Mesothelial cell of epicardium (in vitro differentiated cells): ENCODE data around the gene DHRS1. TPM values are rescaled to one million over a fixed set of nuclear protein-coding genes. Genes with fewer than 3 reads are reported as not detected.

ENCODE experiments used
- DNase-seq, 2 experiments: peaks; one replicate each; pipeline ENCODE4 v3.0.0; 2021; ENCODE audit warnings: low spot score in 2 of 2; ENCODE audit not compliant: unreplicated experiment in 2 of 2
- H3K27ac Mint-ChIP-seq: 2 replicates; pipeline ENCODE4 v1.8.0; 2021; ENCODE audit warnings: mixed read lengths
- H3K27me3 Mint-ChIP-seq: 2 replicates; pipeline ENCODE4 v1.8.0; 2021; ENCODE audit warnings: low read depth, mixed read lengths
- H3K36me3 Mint-ChIP-seq: 2 replicates; pipeline ENCODE4 v1.8.0; 2021; ENCODE audit warnings: mixed read lengths
- H3K4me1 Mint-ChIP-seq: 2 replicates; pipeline ENCODE4 v1.8.0; 2021; ENCODE audit warnings: mixed read lengths
- H3K4me3 Mint-ChIP-seq: 2 replicates; pipeline ENCODE4 v1.8.0; 2021; ENCODE audit warnings: mild to moderate bottlenecking, moderate library complexity, mixed read lengths
- H3K9me3 Mint-ChIP-seq: 2 replicates; pipeline ENCODE4 v1.8.0; 2021; ENCODE audit warnings: mixed read lengths
- CTCF ChIP-seq: fragments of 200-600 bp; sonication (generic); IDR thresholded peaks from one replicate; pipeline ENCODE4 v1.5.0; 2021; ENCODE audit warnings: antibody characterized with exemption; ENCODE audit not compliant: unreplicated experiment
- total RNA-seq: library from RNA; stranded (reverse); gene quantifications from 3 replicates; pipeline ENCODE4 v1.2.1, GENCODE V29; 2021

DHRS1 gene
- total RNA-seq, 1 donor from 2014 or later, result 38.3 TPM

- H3K4me1 Mint-ChIP-seq, result peaks cover 5% of the 10 kb centered on the region
- H3K4me3 Mint-ChIP-seq, result no peak overlapping the region
- peaks cover 3% of the 10 kb centered on the region for H3K27me3 Mint-ChIP-seq
- H3K9me3 Mint-ChIP-seq, result no peaks in the 10 kb centered on the region
- DNase-seq, result no peak
- no peaks in the 10 kb centered on the region for H3K36me3 Mint-ChIP-seq
- H3K27ac Mint-ChIP-seq, result no peak overlapping the region
- TF ChIP-seq CTCF, result no peak
Measured at GRCh38 chr14:24325041-24325530, 25.5 kb upstream of the DHRS1 start.

- no peak overlapping the region for H3K4me3 Mint-ChIP-seq
- no peak overlapping the region for H3K27ac Mint-ChIP-seq
- no peak for DNase-seq
- peaks cover 5% of the 10 kb centered on the region for H3K4me1 Mint-ChIP-seq
- no peaks in the 10 kb centered on the region for H3K9me3 Mint-ChIP-seq
- H3K36me3 Mint-ChIP-seq, result no peaks in the 10 kb centered on the region
- peaks cover 13% of the 10 kb centered on the region for H3K27me3 Mint-ChIP-seq
- no peak for TF ChIP-seq CTCF
Measured at GRCh38 chr14:24324024-24324423, 24.4 kb upstream of the DHRS1 start.

GRCh38 chr14:24323341-24323740 is 23.8 kb upstream of the DHRS1 start:
- TF ChIP-seq CTCF, result no peak
- Mint-ChIP-seq H3K27ac (no peak overlapping the region), H3K36me3 (no peaks in the 10 kb centered on the region), H3K4me3 (no peak overlapping the region), H3K4me1 (peaks cover 5% of the 10 kb centered on the region), H3K27me3 (peaks cover 18% of the 10 kb centered on the region), H3K9me3 (no peaks in the 10 kb centered on the region)
- DNase-seq, result no peak

GRCh38 chr14:24322672-24323071 is 23.1 kb upstream of the DHRS1 start:
- no peak overlapping the region for H3K27ac Mint-ChIP-seq
- DNase-seq, result no peak
- H3K4me1 Mint-ChIP-seq, result peaks cover 5% of the 10 kb centered on the region
- H3K9me3 Mint-ChIP-seq, result no peaks in the 10 kb centered on the region
- peaks cover 22% of the 10 kb centered on the region for H3K27me3 Mint-ChIP-seq
- no peak for TF ChIP-seq CTCF
- no peaks in the 10 kb centered on the region for H3K36me3 Mint-ChIP-seq
- no peak overlapping the region for H3K4me3 Mint-ChIP-seq

GRCh38 chr14:24321212-24321975 is 21.8 kb upstream of the DHRS1 start:
- Mint-ChIP-seq H3K4me1 (peaks cover 5% of the 10 kb centered on the region), H3K27me3 (peaks cover 28% of the 10 kb centered on the region), H3K27ac (no peak overlapping the region), H3K9me3 (no peaks in the 10 kb centered on the region), H3K4me3 (no peak overlapping the region), H3K36me3 (no peaks in the 10 kb centered on the region)
- no peak for TF ChIP-seq CTCF
- no peak for DNase-seq
